GM19193 (cell line): ENCODE data around the gene MS4A13.

Experiments used
- POLR2A ChIP-seq: IDR thresholded peaks from 4 replicates; pipeline ENCODE4 v1.6.1; 2011; ENCODE audit not compliant: insufficient read depth, insufficient read length; ENCODE audit errors: extremely low read depth

Gene MS4A13

GRCh38 chr11:60515144-60515855 lies at the start of gene MS4A13:
TSS of gene MS4A13 (plus strand) at chr11:60515392. CDS start at chr11:60518084, 2,692 bp downstream.
- no peak for TF ChIP-seq POLR2A

GRCh38 chr11:60468829-60469228 lies 46.4 kb upstream of the MS4A13 start:
- no peak for TF ChIP-seq POLR2A

GRCh38 chr11:60469723-60470122 lies 45.5 kb upstream of the MS4A13 start:
- no peak for TF ChIP-seq POLR2A

- TF ChIP-seq POLR2A, result no peak
Measured at GRCh38 chr11:60477035-60477445, 38.2 kb upstream of the MS4A13 start.

GRCh38 chr11:60482361-60482760 lies 32.8 kb upstream of the MS4A13 start:
- no peak for TF ChIP-seq POLR2A

- no peak for TF ChIP-seq POLR2A
Measured at GRCh38 chr11:60485987-60486386, 29.2 kb upstream of the MS4A13 start.

GRCh38 chr11:60492488-60493009 lies 22.6 kb upstream of the MS4A13 start, which contains the start of gene MS4A12:
TSS of gene MS4A12 (plus strand) at chr11:60492778. CDS start at chr11:60497319, 4,541 bp downstream.
- TF ChIP-seq POLR2A, result no peak

GRCh38 chr11:60493454-60493853 lies 21.7 kb upstream of the MS4A13 start:
- TF ChIP-seq POLR2A, result no peak

GRCh38 chr11:60498399-60498798 lies 16.8 kb upstream of the MS4A13 start:
- TF ChIP-seq POLR2A, result no peak

- no peak for TF ChIP-seq POLR2A
Measured at GRCh38 chr11:60498853-60499252, 16.3 kb upstream of the MS4A13 start.

- no peak for TF ChIP-seq POLR2A
Measured at GRCh38 chr11:60500276-60500910, 14.8 kb upstream of the MS4A13 start.

GRCh38 chr11:60502221-60502775 lies 12.9 kb upstream of the MS4A13 start:
- no peak for TF ChIP-seq POLR2A

- no peak for TF ChIP-seq POLR2A
Measured at GRCh38 chr11:60504219-60504905, 10.8 kb upstream of the MS4A13 start.

- TF ChIP-seq POLR2A, result no peak
Measured at GRCh38 chr11:60511393-60511792, 3.8 kb upstream of the MS4A13 start.

GRCh38 chr11:60512651-60513225 lies 2.5 kb upstream of the MS4A13 start:
- no peak for TF ChIP-seq POLR2A
